Measurements from ENCODE around the gene KCNG2. TPM values are rescaled to one million over a fixed set of nuclear protein-coding genes. Genes with fewer than 3 reads are reported as not detected.

KCNG2 gene
- total and polyA plus RNA-seq, 10 of the 15 experiments (the other 5 are each of a cell fraction or from before 2014, with no cell fraction given) = 0.20 to 0.23 TPM; not detected in 8

DNA sequence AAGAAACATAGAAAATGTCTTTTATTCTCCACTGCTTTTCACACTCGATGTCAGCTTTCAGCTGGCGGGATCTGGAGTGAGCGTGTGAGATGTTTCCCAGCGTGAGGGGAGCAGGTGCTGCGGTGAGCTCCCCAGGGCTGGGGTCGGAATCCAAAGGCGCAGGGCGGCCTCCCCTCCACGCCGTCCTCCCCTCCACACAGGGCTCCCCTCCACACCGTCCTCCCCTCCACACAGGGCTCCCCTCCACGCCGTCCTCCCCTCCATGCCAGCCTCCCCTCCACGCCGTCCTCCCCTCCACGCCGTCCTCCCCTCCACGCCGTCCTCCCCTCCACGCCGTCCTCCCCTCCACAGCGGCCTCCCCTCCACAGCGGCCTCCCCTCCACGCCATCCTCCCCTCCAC lies 26.9 kb upstream of the KCNG2 start:
- ChIA-PET POLR2A (no interaction called here), RAD21 (ENCODE audit: unreplicated experiment) (no interaction called here), CTCF (no interaction called here), SMC1A (ENCODE audit: uncharacterized antibody, unreplicated experiment) (interaction anchor here (0.6 kb wide), 1 partner anchor 303 kb away, joined by 3 read pairs; no protein-coding TSS in a partner anchor)
- no TSS peak for BruUV-seq (replicated peaks)
- intact Hi-C loops (cut with micrococcal nuclease; ENCODE audit: unreplicated experiment) = no loop called here
- H3K79me2 ChIP-seq (ENCODE audit: control insufficient read depth, insufficient read depth, low read length) = no peaks in the 10 kb centered on the region
- peaks cover 2% of the 10 kb centered on the region; the same call in 1 of the 3 replicates for H3K9me3 ChIP-seq (replicated peaks; ENCODE audit: control insufficient read depth, insufficient read depth, low read length)
- no peak for DNase-seq (ENCODE audit: low read depth, low spot score)
- in situ Hi-C loops (cut with MboI) = no loop called here
- no peak overlapping the region for H3K4me2 ChIP-seq (ENCODE audit: control insufficient read depth, insufficient read depth)
- ATAC-seq = no peak
- H3K9ac ChIP-seq (ENCODE audit: control insufficient read depth, insufficient read depth, low read length) = no peak overlapping the region
- FAIRE-seq = no peak
- no peaks in the 10 kb centered on the region for H3K27me3 ChIP-seq (replicated peaks in 1 of 2; ENCODE audit: control insufficient read depth in 2 of 2, insufficient read depth in 2 of 2, low read length in 1 of 2)
- TF ChIP-seq MEF2B (IDR thresholded peaks at IDR 0.05; ENCODE audit: partially characterized antibody, poor library complexity, severe bottlenecking) (no peak), MEF2A (IDR thresholded peaks at IDR 0.05; ENCODE audit: insufficient read depth, low read depth, low read length) (no peak), PAX8 (IDR thresholded peaks at IDR 0.05) (no peak), CEBPB (IDR thresholded peaks at IDR 0.05; ENCODE audit: borderline replicate concordance in 1 of 2, low read depth in 2 of 2, low read length in 2 of 2) (no peak), TCF12 (IDR thresholded peaks at IDR 0.05; ENCODE audit: low read depth, low read length) (no peak), SUPT20H (IDR thresholded peaks at IDR 0.05; ENCODE audit: borderline replicate concordance, control insufficient read depth, low read depth, low read length) (no peak), FOS (IDR thresholded peaks at IDR 0.05; ENCODE audit: borderline replicate concordance, extremely low read depth, insufficient read length) (no peak)
- TF ChIP-seq, protein P1, sequence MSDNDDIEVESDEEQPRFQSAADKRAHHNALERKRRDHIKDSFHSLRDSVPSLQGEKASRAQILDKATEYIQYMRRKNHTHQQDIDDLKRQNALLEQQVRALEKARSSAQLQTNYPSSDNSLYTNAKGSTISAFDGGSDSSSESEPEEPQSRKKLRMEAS (IDR thresholded peaks at IDR 0.05; ENCODE audit: low read depth, low read length) = no peak
- TF ChIP-seq, protein P2, sequence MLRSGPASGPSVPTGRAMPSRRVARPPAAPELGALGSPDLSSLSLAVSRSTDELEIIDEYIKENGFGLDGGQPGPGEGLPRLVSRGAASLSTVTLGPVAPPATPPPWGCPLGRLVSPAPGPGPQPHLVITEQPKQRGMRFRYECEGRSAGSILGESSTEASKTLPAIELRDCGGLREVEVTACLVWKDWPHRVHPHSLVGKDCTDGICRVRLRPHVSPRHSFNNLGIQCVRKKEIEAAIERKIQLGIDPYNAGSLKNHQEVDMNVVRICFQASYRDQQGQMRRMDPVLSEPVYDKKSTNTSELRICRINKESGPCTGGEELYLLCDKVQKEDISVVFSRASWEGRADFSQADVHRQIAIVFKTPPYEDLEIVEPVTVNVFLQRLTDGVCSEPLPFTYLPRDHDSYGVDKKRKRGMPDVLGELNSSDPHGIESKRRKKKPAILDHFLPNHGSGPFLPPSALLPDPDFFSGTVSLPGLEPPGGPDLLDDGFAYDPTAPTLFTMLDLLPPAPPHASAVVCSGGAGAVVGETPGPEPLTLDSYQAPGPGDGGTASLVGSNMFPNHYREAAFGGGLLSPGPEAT (IDR thresholded peaks at IDR 0.05; ENCODE audit: low read depth) = no peak
- no peak overlapping the region for H3K27ac ChIP-seq (ENCODE audit: control insufficient read depth, insufficient read depth)
- no peaks in the 10 kb centered on the region for H3K4me1 ChIP-seq (ENCODE audit: control insufficient read depth, insufficient read depth, low read length)
- H3K36me3 ChIP-seq (ENCODE audit: control insufficient read depth in 2 of 2, insufficient read depth in 2 of 2, low read length in 1 of 2) = no peaks in the 10 kb centered on the region
- H4K20me1 ChIP-seq (ENCODE audit: control insufficient read depth, insufficient read depth) = no peaks in the 10 kb centered on the region
- H2AFZ ChIP-seq (ENCODE audit: control insufficient read depth, low read depth, low read length) = no peak overlapping the region
- WGBS (ENCODE audit: insufficient coverage, insufficient replicate concordance, low lambda C conversion rate, missing lambda C conversion rate) = 74% methylated on average over 7 of the region's 24 CpGs
- H3K4me3 ChIP-seq = no peak overlapping the region

Measured in GM12878 (cell line).